ENCODE data around the gene CTTN.

GRCh38 chr11:70359451-70360205 lies 38.7 kb upstream of the CTTN start:
- TF ChIP-seq, protein P1, sequence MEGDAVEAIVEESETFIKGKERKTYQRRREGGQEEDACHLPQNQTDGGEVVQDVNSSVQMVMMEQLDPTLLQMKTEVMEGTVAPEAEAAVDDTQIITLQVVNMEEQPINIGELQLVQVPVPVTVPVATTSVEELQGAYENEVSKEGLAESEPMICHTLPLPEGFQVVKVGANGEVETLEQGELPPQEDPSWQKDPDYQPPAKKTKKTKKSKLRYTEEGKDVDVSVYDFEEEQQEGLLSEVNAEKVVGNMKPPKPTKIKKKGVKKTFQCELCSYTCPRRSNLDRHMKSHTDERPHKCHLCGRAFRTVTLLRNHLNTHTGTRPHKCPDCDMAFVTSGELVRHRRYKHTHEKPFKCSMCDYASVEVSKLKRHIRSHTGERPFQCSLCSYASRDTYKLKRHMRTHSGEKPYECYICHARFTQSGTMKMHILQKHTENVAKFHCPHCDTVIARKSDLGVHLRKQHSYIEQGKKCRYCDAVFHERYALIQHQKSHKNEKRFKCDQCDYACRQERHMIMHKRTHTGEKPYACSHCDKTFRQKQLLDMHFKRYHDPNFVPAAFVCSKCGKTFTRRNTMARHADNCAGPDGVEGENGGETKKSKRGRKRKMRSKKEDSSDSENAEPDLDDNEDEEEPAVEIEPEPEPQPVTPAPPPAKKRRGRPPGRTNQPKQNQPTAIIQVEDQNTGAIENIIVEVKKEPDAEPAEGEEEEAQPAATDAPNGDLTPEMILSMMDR (IDR thresholded peaks at IDR 0.05; ENCODE audit: low read length) = no peak
- no peak for TF ChIP-seq EZH2 (IDR thresholded peaks at IDR 0.05; ENCODE audit: borderline replicate concordance, low read length)

Data from OCI-LY1 (cell line).